BE2C (cell line): ENCODE measurements around the gene CCDC185. TPM values are rescaled to one million over a fixed set of nuclear protein-coding genes. Genes with fewer than 3 reads are reported as not detected.

Experiments used
- DNase-seq: peaks from one replicate; pipeline ENCODE4 v3.0.0-alpha.2; 2020
- H3K27me3 ChIP-seq: fragments of 250-450 bp; sonication (Bioruptor Pico); 2 replicates; pipeline ENCODE4 v1.5.1; 2020; ENCODE audit warnings: mild to moderate bottlenecking
- H3K36me3 ChIP-seq: fragments of 250-450 bp; sonication (Bioruptor Pico); 2 replicates; pipeline ENCODE4 v1.5.1; 2020; ENCODE audit warnings: mild to moderate bottlenecking
- H3K4me1 ChIP-seq: fragments of 250-450 bp; sonication (Bioruptor Pico); 2 replicates; pipeline ENCODE4 v1.5.1; 2020
- H3K4me3 ChIP-seq: 2 replicates; pipeline ENCODE4 v1.5.1; 2011; ENCODE audit warnings: low read depth, low read length
- H3K9me3 ChIP-seq: fragments of 250-450 bp; sonication (Bioruptor Pico); 2 replicates; pipeline ENCODE4 v1.5.1; 2020
- polyA plus RNA-seq: library from polyadenylated mRNA; unstranded; fragments of >200 nt; gene quantifications from one replicate; pipeline ENCODE4 v1.2.1, GENCODE V29; 2012; ENCODE audit warnings: low read depth, missing spikeins; ENCODE audit not compliant: insufficient read length, insufficient read depth
- TF ChIP-seq, protein P1 (sequence below): IDR thresholded peaks from 2 replicates; pipeline ENCODE4 v1.5.1; 2012; ENCODE audit warnings: mild to moderate bottlenecking, low read depth, low read length

The CCDC185 gene
- polyA plus RNA-seq: not detected

DNA sequence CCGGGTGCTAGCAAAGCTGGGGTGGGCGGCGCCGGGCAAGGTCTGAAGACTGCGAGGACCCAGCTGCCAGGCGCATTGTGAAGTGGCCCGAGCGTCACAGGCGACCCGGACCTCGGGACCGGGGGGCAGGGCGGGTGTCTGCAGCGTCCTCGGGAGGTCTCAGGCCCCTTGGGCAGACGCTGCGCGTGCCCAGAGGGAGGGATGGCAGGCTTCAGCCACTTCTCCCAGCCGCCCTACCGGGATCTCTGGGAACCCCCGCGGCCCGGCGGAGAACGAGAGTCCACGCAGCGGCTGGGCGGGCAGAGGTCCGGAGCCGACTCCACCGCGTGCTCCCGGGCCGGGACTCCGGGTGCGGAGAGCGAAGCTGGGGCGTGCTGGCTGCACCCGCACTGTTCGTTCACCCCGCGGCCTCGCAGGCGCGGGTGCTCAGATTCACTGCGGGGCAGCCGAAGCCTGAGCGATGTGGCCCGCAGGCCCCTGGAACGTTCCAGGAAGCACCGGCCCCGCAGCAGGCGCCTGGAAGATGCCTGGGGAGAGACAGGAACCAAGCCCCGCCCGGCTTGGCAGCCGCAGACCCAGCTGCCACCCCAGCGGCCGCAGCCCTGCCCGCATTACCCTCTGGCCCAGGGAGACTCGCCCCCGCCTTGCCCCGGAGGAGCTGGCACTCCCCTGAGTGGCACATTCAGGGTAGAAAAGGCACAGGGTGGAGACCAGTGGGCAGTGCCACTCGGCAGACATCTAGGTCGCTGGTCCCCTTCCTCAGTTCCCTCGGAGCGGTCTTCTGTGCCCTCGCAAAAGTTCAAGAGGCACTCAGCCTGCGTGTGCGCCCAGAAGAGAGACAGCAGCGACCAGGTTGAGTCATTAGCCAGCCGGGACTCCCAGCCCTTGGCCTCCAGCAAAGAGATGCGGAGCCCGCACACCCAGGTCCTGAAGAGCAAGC is at the start of gene CCDC185:
TSS of gene CCDC185 (plus strand) at position 141 of the 940 bp plus-strand sequence. CDS start at position 202, 61 bp downstream.
- Histone ChIP-seq H3K9me3 (no peaks in the 10 kb centered on the region), H3K4me1 (no peaks in the 10 kb centered on the region), H3K4me3 (no peak within 1 kb of the TSS), H3K27me3 (peaks cover 14% of the 10 kb centered on the region), H3K36me3 (no peaks in the 10 kb centered on the region)
- no peak for DNase-seq
- TF ChIP-seq, protein P1, sequence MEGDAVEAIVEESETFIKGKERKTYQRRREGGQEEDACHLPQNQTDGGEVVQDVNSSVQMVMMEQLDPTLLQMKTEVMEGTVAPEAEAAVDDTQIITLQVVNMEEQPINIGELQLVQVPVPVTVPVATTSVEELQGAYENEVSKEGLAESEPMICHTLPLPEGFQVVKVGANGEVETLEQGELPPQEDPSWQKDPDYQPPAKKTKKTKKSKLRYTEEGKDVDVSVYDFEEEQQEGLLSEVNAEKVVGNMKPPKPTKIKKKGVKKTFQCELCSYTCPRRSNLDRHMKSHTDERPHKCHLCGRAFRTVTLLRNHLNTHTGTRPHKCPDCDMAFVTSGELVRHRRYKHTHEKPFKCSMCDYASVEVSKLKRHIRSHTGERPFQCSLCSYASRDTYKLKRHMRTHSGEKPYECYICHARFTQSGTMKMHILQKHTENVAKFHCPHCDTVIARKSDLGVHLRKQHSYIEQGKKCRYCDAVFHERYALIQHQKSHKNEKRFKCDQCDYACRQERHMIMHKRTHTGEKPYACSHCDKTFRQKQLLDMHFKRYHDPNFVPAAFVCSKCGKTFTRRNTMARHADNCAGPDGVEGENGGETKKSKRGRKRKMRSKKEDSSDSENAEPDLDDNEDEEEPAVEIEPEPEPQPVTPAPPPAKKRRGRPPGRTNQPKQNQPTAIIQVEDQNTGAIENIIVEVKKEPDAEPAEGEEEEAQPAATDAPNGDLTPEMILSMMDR: no peak

DNA sequence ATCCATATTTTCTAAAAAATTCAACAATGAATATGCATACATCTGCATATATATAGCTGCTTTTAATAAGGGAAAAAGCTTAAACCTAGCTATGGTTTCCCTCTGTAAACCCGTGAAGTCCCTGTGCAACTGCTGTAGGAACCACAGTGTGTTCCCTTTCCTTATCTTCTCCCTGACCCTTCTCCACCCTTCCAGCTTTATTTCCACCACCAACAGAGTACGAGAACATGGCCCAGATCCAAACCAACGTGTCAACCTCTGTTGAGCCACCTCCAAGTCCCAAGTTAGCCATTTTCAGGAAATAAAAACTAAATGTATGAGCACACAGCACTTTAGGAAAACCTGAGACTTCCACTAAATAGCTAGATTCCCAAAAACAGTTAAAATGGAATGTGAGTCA is 49.5 kb upstream of the CCDC185 start:
- H3K9me3 ChIP-seq: no peaks in the 10 kb centered on the region
- H3K27me3 ChIP-seq: peaks cover 13% of the 10 kb centered on the region
- TF ChIP-seq, protein P1: no peak
- H3K4me3 ChIP-seq: no peak overlapping the region
- no peaks in the 10 kb centered on the region for H3K4me1 ChIP-seq
- H3K36me3 ChIP-seq: no peaks in the 10 kb centered on the region
- DNase-seq: no peak

GRCh38 chr1:223344491-223344890 is 48.7 kb upstream of the CCDC185 start:
- no peak for DNase-seq
- H3K27me3 ChIP-seq: peaks cover 9% of the 10 kb centered on the region
- H3K4me1 ChIP-seq: no peaks in the 10 kb centered on the region
- H3K36me3 ChIP-seq: no peaks in the 10 kb centered on the region
- no peaks in the 10 kb centered on the region for H3K9me3 ChIP-seq
- H3K4me3 ChIP-seq: no peak overlapping the region
- TF ChIP-seq, protein P1: no peak

DNA sequence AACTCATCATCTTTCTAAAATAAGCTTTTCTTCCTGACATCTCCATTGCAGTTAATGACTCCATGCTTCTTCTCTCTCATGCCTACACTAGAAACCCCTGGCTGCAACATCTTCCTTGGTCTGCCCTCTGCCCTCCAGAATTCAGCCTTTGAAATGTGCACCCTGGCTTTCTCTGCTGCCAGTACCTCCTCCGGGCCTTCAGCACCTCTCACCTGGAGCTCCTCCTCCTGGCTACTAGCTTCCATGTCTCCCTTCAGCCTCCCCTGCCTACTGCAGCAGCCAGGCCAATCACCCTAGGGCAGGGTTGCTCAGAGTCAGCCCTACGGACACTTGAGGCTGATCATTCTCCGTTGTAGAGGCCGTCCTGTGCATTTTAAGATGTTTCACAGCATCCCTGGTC is 47.5 kb upstream of the CCDC185 start:
- H3K4me1 ChIP-seq: no peaks in the 10 kb centered on the region
- TF ChIP-seq, protein P1: no peak
- peaks cover 9% of the 10 kb centered on the region for H3K27me3 ChIP-seq
- no peak for DNase-seq
- no peak overlapping the region for H3K4me3 ChIP-seq
- no peaks in the 10 kb centered on the region for H3K9me3 ChIP-seq
- no peaks in the 10 kb centered on the region for H3K36me3 ChIP-seq

DNA sequence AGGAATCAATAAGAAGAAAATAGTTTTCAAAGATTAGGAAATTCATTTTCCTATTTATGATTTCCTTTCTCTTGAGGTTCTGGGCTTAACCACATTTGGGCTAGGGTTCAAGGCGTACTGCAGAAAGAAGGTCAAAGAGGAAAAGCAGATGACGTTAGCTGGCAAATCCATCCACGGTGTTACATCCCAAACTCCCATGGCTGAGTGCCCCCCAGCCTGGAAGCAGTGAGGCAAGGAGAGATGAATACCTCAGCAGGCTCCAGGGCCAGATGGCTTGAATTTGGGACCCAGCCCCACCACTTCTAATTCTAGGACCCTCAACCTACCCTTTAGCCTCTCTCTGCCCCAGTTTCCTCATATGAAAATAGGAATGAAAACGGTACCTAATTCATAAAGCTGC is 46.9 kb upstream of the CCDC185 start:
- Histone ChIP-seq H3K36me3 (no peaks in the 10 kb centered on the region), H3K27me3 (peaks cover 10% of the 10 kb centered on the region), H3K9me3 (no peaks in the 10 kb centered on the region), H3K4me1 (no peaks in the 10 kb centered on the region), H3K4me3 (no peak overlapping the region)
- DNase-seq: no peak
- TF ChIP-seq, protein P1: no peak

DNA sequence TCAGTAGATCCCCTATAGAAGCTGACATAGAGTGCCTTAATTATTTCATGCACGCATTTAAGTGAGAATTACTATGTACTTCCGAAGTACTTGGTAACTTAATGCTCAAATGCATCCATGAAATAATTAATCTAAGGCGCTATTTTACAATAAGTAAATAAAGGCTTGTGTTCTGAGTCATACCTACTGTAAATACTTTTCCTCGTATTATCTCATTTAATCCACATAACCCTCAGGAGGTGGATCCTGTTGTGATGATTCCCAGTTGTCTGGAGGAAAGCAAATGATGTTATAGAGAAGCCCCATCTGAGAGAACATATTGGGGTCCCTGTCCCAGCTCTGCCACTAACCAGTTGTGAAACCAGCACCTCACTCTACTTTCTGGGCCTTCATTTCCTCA is 45.6 kb upstream of the CCDC185 start:
- Histone ChIP-seq H3K27me3 (peaks cover 19% of the 10 kb centered on the region), H3K4me1 (no peaks in the 10 kb centered on the region), H3K9me3 (no peaks in the 10 kb centered on the region), H3K4me3 (no peak overlapping the region), H3K36me3 (no peaks in the 10 kb centered on the region)
- TF ChIP-seq, protein P1: no peak
- DNase-seq: no peak
